Osteoblast (primary cell): Measurements from ENCODE around the gene PPM1L. TPM values are rescaled to one million over a fixed set of nuclear protein-coding genes. Genes with fewer than 3 reads are reported as not detected.

Source experiments
- DNase-seq: peaks from one replicate; pipeline ENCODE4 v3.0.0; 2011; ENCODE audit warnings: low spot score, mixed read lengths; ENCODE audit not compliant: insufficient read length; ENCODE audit errors: missing footprints
- H2AFZ ChIP-seq: 2 replicates; pipeline ENCODE4 v1.6.0; 2011; ENCODE audit warnings: mild to moderate bottlenecking, low read length
- H3K27ac ChIP-seq: 2 replicates; pipeline ENCODE4 v1.5.1; 2011; ENCODE audit warnings: mild to moderate bottlenecking, low read depth, low read length, moderate library complexity
- H3K27me3 ChIP-seq: 2 replicates; pipeline ENCODE4 v1.6.0; 2012; ENCODE audit warnings: mild to moderate bottlenecking, control low read depth, inconsistent platforms, low read length, moderate library complexity; ENCODE audit not compliant: insufficient read depth
- H3K36me3 ChIP-seq: 2 replicates; pipeline ENCODE4 v1.5.1; 2011; ENCODE audit warnings: mild to moderate bottlenecking, low read length, control low read depth, moderate library complexity; ENCODE audit not compliant: insufficient read depth
- H3K4me1 ChIP-seq: 2 replicates; pipeline ENCODE4 v1.5.1; 2011; ENCODE audit warnings: mild to moderate bottlenecking, low read length, control low read depth, moderate library complexity; ENCODE audit not compliant: insufficient read depth
- H3K4me2 ChIP-seq: 2 replicates; pipeline ENCODE4 v1.6.0; 2011; ENCODE audit warnings: mild to moderate bottlenecking, low read length; ENCODE audit not compliant: insufficient read depth
- H3K4me3 ChIP-seq: fragments of 200-600 bp; sonication (generic); 3 replicates; pipeline ENCODE4 v1.5.1; 2012; ENCODE audit warnings: mild to moderate bottlenecking, low read length, inconsistent platforms; ENCODE audit not compliant: insufficient read depth
- H3K79me2 ChIP-seq: 2 replicates; pipeline ENCODE4 v1.6.0; 2012; ENCODE audit warnings: mild to moderate bottlenecking, low read length, control low read depth, inconsistent platforms; ENCODE audit not compliant: insufficient read depth
- H3K9me3 ChIP-seq: 2 replicates; pipeline ENCODE4 v1.5.1; 2011; ENCODE audit warnings: low read depth, low read length, control low read depth
- H4K20me1 ChIP-seq: 2 replicates; pipeline ENCODE4 v1.6.0; 2012; ENCODE audit warnings: mild to moderate bottlenecking, low read length, control low read depth; ENCODE audit not compliant: insufficient read depth
- total RNA-seq: library from RNA; depleted of rRNA; stranded (reverse); fragments of >200 nt; gene quantifications from 2 replicates; pipeline ENCODE4 v1.2.3, GENCODE V29; 2012
- TF ChIP-seq, protein P1 (sequence below): IDR thresholded peaks from 2 replicates; pipeline ENCODE4 v1.5.1; 2011; ENCODE audit warnings: mild to moderate bottlenecking, low read depth, low read length, moderate library complexity; ENCODE audit errors: extremely low read depth

Gene PPM1L
- total RNA-seq, 1 donor = 4.3 TPM

DNA sequence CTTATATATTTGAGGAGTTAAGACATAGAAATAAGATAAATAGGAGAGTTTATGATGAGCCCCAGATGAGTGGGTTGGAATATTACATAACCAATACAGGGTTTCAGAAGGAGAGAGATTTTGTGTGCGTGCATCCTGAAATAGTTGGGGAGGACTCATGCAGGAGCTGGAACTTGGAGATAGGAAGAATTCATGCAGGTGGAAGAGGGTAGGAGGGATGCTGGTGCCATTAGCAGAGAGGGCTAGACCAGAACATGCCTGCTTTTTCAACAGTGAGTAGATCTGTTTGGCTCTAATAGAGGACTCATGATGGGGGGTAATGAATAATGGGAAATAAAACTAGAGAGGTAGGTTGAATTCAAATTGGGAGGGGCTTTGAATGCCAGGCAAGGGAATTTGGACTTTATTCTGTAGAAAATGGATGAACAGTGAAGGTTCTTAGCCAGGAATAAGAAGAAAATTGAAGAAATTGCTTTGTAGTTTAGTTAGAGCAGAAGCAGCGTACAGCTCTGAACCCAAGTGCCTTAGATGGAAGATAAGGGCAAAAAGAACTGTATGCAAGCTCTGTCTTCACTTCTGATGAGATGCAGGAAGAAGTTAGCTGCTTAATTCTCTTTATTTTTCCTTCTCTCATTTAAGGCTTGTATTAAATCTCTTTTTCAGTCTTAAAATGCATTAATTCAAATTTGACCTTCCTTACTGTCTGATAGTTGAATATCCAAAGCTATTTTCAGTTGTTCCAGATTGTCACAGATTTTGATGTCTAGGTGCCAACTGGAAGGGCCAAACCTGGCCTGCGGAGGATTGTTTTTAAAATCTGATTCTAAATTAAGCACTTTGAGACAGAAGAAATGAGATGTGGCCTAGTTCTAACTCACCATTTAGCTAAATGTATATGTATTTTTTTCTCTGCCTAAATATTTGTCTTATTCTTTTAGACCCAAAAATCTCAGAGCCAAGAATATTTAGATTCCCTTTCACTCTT is 86.3 kb downstream of the PPM1L start:
- no peaks in the 10 kb centered on the region for H4K20me1 ChIP-seq
- no peak overlapping the region for H2AFZ ChIP-seq
- TF ChIP-seq, protein P1, sequence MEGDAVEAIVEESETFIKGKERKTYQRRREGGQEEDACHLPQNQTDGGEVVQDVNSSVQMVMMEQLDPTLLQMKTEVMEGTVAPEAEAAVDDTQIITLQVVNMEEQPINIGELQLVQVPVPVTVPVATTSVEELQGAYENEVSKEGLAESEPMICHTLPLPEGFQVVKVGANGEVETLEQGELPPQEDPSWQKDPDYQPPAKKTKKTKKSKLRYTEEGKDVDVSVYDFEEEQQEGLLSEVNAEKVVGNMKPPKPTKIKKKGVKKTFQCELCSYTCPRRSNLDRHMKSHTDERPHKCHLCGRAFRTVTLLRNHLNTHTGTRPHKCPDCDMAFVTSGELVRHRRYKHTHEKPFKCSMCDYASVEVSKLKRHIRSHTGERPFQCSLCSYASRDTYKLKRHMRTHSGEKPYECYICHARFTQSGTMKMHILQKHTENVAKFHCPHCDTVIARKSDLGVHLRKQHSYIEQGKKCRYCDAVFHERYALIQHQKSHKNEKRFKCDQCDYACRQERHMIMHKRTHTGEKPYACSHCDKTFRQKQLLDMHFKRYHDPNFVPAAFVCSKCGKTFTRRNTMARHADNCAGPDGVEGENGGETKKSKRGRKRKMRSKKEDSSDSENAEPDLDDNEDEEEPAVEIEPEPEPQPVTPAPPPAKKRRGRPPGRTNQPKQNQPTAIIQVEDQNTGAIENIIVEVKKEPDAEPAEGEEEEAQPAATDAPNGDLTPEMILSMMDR = no peak
- no peak overlapping the region for H3K4me2 ChIP-seq
- no peak overlapping the region for H3K4me3 ChIP-seq
- H3K4me1 ChIP-seq = no peaks in the 10 kb centered on the region
- H3K79me2 ChIP-seq = no peaks in the 10 kb centered on the region
- H3K27me3 ChIP-seq = no peaks in the 10 kb centered on the region
- no peak overlapping the region for H3K27ac ChIP-seq
- peak; percentile 3 for DNase-seq
- H3K9me3 ChIP-seq = no peaks in the 10 kb centered on the region
- no peaks in the 10 kb centered on the region for H3K36me3 ChIP-seq

DNA sequence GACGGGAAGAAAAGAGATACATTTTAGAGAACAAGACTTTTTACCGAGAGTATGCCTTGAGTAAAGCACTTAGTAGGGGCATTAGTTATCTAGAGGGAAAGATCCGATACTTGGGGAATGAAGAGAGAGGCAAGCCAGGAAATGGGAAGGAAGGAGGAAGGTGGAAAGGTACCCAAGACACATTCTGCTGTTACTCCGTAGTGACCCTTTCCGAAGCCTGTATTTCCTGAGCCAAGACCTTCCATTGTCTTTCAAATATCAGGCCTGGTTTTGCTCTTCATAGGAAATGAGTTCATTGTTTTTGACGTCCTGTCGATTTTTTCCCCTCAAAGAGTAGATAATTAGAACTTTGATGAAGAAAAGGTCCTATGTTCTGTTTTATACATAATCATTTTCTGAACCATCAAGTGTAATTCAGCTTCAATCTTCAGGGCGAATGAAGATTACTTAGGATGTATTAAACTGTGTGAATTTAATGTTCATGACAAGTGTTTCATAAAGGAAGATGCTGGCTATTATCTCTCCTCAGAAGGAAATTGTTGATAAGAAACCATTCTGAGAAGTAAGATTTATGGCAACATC is 95.7 kb downstream of the PPM1L start:
- Histone ChIP-seq H3K9me3 (no peaks in the 10 kb centered on the region), H3K4me2 (no peak overlapping the region), H4K20me1 (no peaks in the 10 kb centered on the region), H3K27ac (no peak overlapping the region), H3K4me3 (no peak overlapping the region), H3K79me2 (no peaks in the 10 kb centered on the region), H3K4me1 (no peaks in the 10 kb centered on the region), H3K36me3 (no peaks in the 10 kb centered on the region), H3K27me3 (no peaks in the 10 kb centered on the region), H2AFZ (no peak overlapping the region)
- TF ChIP-seq, protein P1 = no peak
- DNase-seq = no peak

GRCh38 chr3:160852856-160853255 is 96.8 kb downstream of the PPM1L start:
- DNase-seq = no peak
- Histone ChIP-seq H3K36me3 (no peaks in the 10 kb centered on the region), H4K20me1 (no peaks in the 10 kb centered on the region), H2AFZ (no peak overlapping the region), H3K79me2 (no peaks in the 10 kb centered on the region), H3K4me3 (no peak overlapping the region), H3K9me3 (no peaks in the 10 kb centered on the region), H3K4me1 (no peaks in the 10 kb centered on the region), H3K27ac (no peak overlapping the region), H3K4me2 (no peak overlapping the region), H3K27me3 (no peaks in the 10 kb centered on the region)
- TF ChIP-seq, protein P1 = no peak

GRCh38 chr3:160856450-160856849 is 100.4 kb downstream of the PPM1L start:
- Histone ChIP-seq H3K9me3 (no peaks in the 10 kb centered on the region), H3K4me1 (no peaks in the 10 kb centered on the region), H3K27me3 (no peaks in the 10 kb centered on the region), H3K36me3 (no peaks in the 10 kb centered on the region), H3K79me2 (no peaks in the 10 kb centered on the region), H3K4me2 (no peak overlapping the region), H3K4me3 (no peak overlapping the region), H2AFZ (no peak overlapping the region), H4K20me1 (no peaks in the 10 kb centered on the region), H3K27ac (no peak overlapping the region)
- no peak for DNase-seq
- TF ChIP-seq, protein P1 = no peak
